ENCODE measurements around the gene AOPEP. TPM values are rescaled to one million over a fixed set of nuclear protein-coding genes. Genes with fewer than 3 reads are reported as not detected.

AOPEP gene
- polyA plus RNA-seq, 3 donors = 56.6 to 63.4 (median 60.7) TPM

- no peak for DNase-seq (ENCODE audit: extremely low read depth in 1 of 11, low read depth in 9 of 11, low spot score in 4 of 11)
Measured at GRCh38 chr9:94746541-94747370, 20.3 kb downstream of the AOPEP start.

GRCh38 chr9:94754976-94755475, 28.5 kb downstream of the AOPEP start:
- no peak for DNase-seq (ENCODE audit: extremely low read depth in 1 of 11, low read depth in 9 of 11, low spot score in 4 of 11)

- no peak for DNase-seq (ENCODE audit: extremely low read depth in 1 of 11, low read depth in 9 of 11, low spot score in 4 of 11)
Measured at GRCh38 chr9:94757158-94757557, 30.7 kb downstream of the AOPEP start.

GRCh38 chr9:94758031-94758430, 31.5 kb downstream of the AOPEP start:
- no peak for DNase-seq (ENCODE audit: extremely low read depth in 1 of 11, low read depth in 9 of 11, low spot score in 4 of 11)

- DNase-seq (ENCODE audit: extremely low read depth in 1 of 11, low read depth in 9 of 11, low spot score in 4 of 11) = no peak
Measured at GRCh38 chr9:94758880-94759279, 32.4 kb downstream of the AOPEP start.

- DNase-seq (ENCODE audit: extremely low read depth in 1 of 11, low read depth in 9 of 11, low spot score in 4 of 11) = no peak
Measured at GRCh38 chr9:94760010-94760409, 33.5 kb downstream of the AOPEP start.

- DNase-seq (ENCODE audit: extremely low read depth in 1 of 11, low read depth in 9 of 11, low spot score in 4 of 11) = no peak
Measured at GRCh38 chr9:94760660-94761059, 34.2 kb downstream of the AOPEP start.

- no peak for DNase-seq (ENCODE audit: extremely low read depth in 1 of 11, low read depth in 9 of 11, low spot score in 4 of 11)
Measured at GRCh38 chr9:94761481-94761880, 35.0 kb downstream of the AOPEP start.

- no peak for DNase-seq (ENCODE audit: extremely low read depth in 1 of 11, low read depth in 9 of 11, low spot score in 4 of 11)
Measured at GRCh38 chr9:94767331-94768072, 41.0 kb downstream of the AOPEP start.

GRCh38 chr9:94768766-94769165, 42.3 kb downstream of the AOPEP start:
- no peak for DNase-seq (ENCODE audit: extremely low read depth in 1 of 11, low read depth in 9 of 11, low spot score in 4 of 11)

GRCh38 chr9:94770334-94770733, 43.8 kb downstream of the AOPEP start:
- DNase-seq (ENCODE audit: extremely low read depth in 1 of 11, low read depth in 9 of 11, low spot score in 4 of 11) = no peak

- no peak for DNase-seq (ENCODE audit: extremely low read depth in 1 of 11, low read depth in 9 of 11, low spot score in 4 of 11)
Measured at GRCh38 chr9:94771096-94771495, 44.6 kb downstream of the AOPEP start.

GRCh38 chr9:94772144-94772543, 45.6 kb downstream of the AOPEP start:
- DNase-seq (ENCODE audit: extremely low read depth in 1 of 11, low read depth in 9 of 11, low spot score in 4 of 11) = no peak

- DNase-seq (ENCODE audit: extremely low read depth in 1 of 11, low read depth in 9 of 11, low spot score in 4 of 11) = no peak
Measured at GRCh38 chr9:94772639-94773303, 46.3 kb downstream of the AOPEP start.

GRCh38 chr9:94773655-94774054, 47.2 kb downstream of the AOPEP start:
- DNase-seq (ENCODE audit: extremely low read depth in 1 of 11, low read depth in 9 of 11, low spot score in 4 of 11) = no peak

- no peak for DNase-seq (ENCODE audit: extremely low read depth in 1 of 11, low read depth in 9 of 11, low spot score in 4 of 11)
Measured at GRCh38 chr9:94778013-94778412, 51.5 kb downstream of the AOPEP start.

GRCh38 chr9:94779031-94779430, 52.5 kb downstream of the AOPEP start:
- DNase-seq (ENCODE audit: extremely low read depth in 1 of 11, low read depth in 9 of 11, low spot score in 4 of 11) = no peak

- no peak for DNase-seq (ENCODE audit: extremely low read depth in 1 of 11, low read depth in 9 of 11, low spot score in 4 of 11)
Measured at GRCh38 chr9:94779693-94780290, 53.3 kb downstream of the AOPEP start.

- DNase-seq (ENCODE audit: extremely low read depth in 1 of 11, low read depth in 9 of 11, low spot score in 4 of 11) = no peak
Measured at GRCh38 chr9:94780516-94780950, 54.0 kb downstream of the AOPEP start.
